BLaER1 (cell line): ENCODE measurements around the gene ERCC8.

ENCODE experiments used
- H3K27ac ChIP-seq: shearing (Covaris generic); formaldehyde crosslinking; 2 replicates; pipeline ENCODE4 v1.8.1; 2022
- H3K27me3 ChIP-seq: shearing (Covaris generic); formaldehyde crosslinking; 2 replicates; pipeline ENCODE4 v1.8.1; 2022
- H3K36me3 ChIP-seq: shearing (Covaris generic); formaldehyde crosslinking; 2 replicates; pipeline ENCODE4 v1.8.1; 2022
- H3K4me1 ChIP-seq: shearing (Covaris generic); formaldehyde crosslinking; 2 replicates; pipeline ENCODE4 v1.8.1; 2022
- H3K4me2 ChIP-seq: shearing (Covaris generic); formaldehyde crosslinking; 2 replicates; pipeline ENCODE4 v1.8.1; 2022
- H3K4me3 ChIP-seq: shearing (Covaris generic); formaldehyde crosslinking; 2 replicates; pipeline ENCODE4 v1.8.1; 2022
- H3K9ac ChIP-seq: shearing (Covaris generic); formaldehyde crosslinking; 2 replicates; pipeline ENCODE4 v1.8.1; 2022
- H3K9me3 ChIP-seq: shearing (Covaris generic); formaldehyde crosslinking; 2 replicates; pipeline ENCODE4 v1.8.1; 2022
- H4K20me1 ChIP-seq: shearing (Covaris generic); formaldehyde crosslinking; 2 replicates; pipeline ENCODE4 v1.8.1; 2022
- Cebpa-rat ChIP-seq: shearing (Covaris generic); IDR thresholded peaks from 2 replicates; pipeline ENCODE4 v1.8.1; 2022

Gene ERCC8

DNA sequence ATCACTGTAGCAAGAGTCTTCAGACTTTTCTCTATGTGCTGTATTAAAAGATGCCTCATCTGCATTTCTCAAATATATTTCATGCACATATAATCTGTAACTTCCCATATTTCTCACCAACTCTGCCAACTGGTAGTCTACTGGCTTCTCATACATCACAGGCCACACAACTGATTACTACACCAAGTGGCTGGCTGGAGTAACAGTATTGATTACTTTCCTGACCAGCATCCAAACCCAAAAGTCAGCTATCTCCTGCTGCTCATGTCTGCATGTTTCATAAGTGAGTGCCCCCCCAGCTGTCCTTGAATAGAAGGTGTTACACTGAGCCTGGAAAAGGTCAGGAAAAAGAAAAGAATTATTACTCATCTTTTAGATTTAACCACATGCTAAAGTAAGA is 17.4 kb downstream of the ERCC8 start:
- Histone ChIP-seq H3K4me1 (no peaks in the 10 kb centered on the region), H3K4me2 (no peak overlapping the region)
- TF ChIP-seq Cebpa-rat, result no peak

GRCh38 chr5:60918466-60918865 is 26.4 kb downstream of the ERCC8 start:
- peaks cover 44% of the 10 kb centered on the region for H3K36me3 ChIP-seq
- no peaks in the 10 kb centered on the region for H3K27me3 ChIP-seq
- H3K4me2 ChIP-seq, result no peak overlapping the region
- no peaks in the 10 kb centered on the region for H3K9me3 ChIP-seq
- no peak overlapping the region for H3K27ac ChIP-seq
- H4K20me1 ChIP-seq, result no peaks in the 10 kb centered on the region
- TF ChIP-seq Cebpa-rat, result no peak
- no peak overlapping the region for H3K9ac ChIP-seq
- no peaks in the 10 kb centered on the region for H3K4me1 ChIP-seq
- H3K4me3 ChIP-seq, result no peak overlapping the region

More for the DNA sequence above, 17.4 kb downstream of the ERCC8 start:
- Histone ChIP-seq H4K20me1 (peaks cover 25% of the 10 kb centered on the region; the same call in 1 of the 2 replicates), H3K27me3 (no peaks in the 10 kb centered on the region), H3K36me3 (peaks cover 30% of the 10 kb centered on the region), H3K4me3 (no peak overlapping the region), H3K27ac (no peak overlapping the region), H3K9me3 (no peaks in the 10 kb centered on the region), H3K9ac (no peak overlapping the region)

- H3K4me3 ChIP-seq, result no peak overlapping the region
- H3K9ac ChIP-seq, result no peak overlapping the region
- H3K4me2 ChIP-seq, result no peak overlapping the region
- no peaks in the 10 kb centered on the region for H3K27me3 ChIP-seq
- no peaks in the 10 kb centered on the region for H4K20me1 ChIP-seq
- no peak for TF ChIP-seq Cebpa-rat
- H3K36me3 ChIP-seq, result peaks cover 39% of the 10 kb centered on the region
- no peaks in the 10 kb centered on the region for H3K9me3 ChIP-seq
- no peaks in the 10 kb centered on the region for H3K4me1 ChIP-seq
- H3K27ac ChIP-seq, result no peak overlapping the region
These were observed 28.2 kb downstream of the ERCC8 start for GRCh38 chr5:60916646-60917045.

DNA sequence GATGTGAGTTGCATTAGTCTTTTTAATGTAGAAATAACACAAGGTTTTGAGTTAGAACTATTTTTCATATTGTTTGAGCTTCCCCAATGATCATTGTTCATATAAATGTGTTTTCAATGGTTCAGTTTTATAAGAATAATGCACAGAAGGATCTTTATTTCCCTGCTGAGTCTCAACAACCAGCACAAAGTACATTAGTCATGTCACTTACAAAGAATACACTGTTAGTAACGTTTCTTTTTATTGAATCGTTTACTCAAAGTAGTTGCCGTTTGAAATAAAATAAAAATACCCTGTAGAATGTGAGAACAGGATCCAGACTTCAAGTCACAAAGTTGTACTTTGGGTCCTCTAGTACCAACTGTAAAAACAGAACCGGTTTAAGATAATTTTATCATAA is 41.5 kb downstream of the ERCC8 start:
- no peaks in the 10 kb centered on the region for H3K4me1 ChIP-seq
- no peak overlapping the region for H3K9ac ChIP-seq
- no peak for TF ChIP-seq Cebpa-rat
- no peak overlapping the region for H3K27ac ChIP-seq
- H3K4me3 ChIP-seq, result no peak overlapping the region
- H3K4me2 ChIP-seq, result no peak overlapping the region
- H4K20me1 ChIP-seq, result no peaks in the 10 kb centered on the region
- no peaks in the 10 kb centered on the region for H3K9me3 ChIP-seq
- H3K27me3 ChIP-seq, result no peaks in the 10 kb centered on the region
- no peaks in the 10 kb centered on the region for H3K36me3 ChIP-seq

DNA sequence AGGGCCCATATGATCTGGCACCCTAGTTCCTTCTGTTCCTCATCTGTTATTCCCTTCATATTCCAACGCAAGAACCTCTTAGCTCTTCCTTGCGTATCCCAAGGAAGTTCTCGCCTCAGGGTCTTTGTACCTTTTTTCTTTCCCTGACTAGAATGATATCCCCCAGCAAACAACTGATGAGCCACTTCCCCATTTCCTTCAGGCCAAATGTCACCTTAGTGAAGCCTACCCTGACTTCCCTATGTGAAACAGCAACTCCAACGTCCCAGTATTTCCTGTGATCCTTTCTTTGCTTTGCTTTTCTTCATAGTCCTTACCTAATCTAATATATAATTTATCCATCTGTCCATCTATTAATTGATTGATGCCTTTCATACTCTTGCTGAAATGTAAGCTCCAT is 47.9 kb downstream of the ERCC8 start:
- H4K20me1 ChIP-seq, result no peaks in the 10 kb centered on the region
- H3K27ac ChIP-seq, result no peak overlapping the region
- H3K36me3 ChIP-seq, result peaks cover 48% of the 10 kb centered on the region
- H3K4me1 ChIP-seq, result no peaks in the 10 kb centered on the region
- no peaks in the 10 kb centered on the region for H3K27me3 ChIP-seq
- H3K9me3 ChIP-seq, result no peaks in the 10 kb centered on the region; the same call in 1 of the 2 replicates
- no peak overlapping the region for H3K4me3 ChIP-seq
- no peak for TF ChIP-seq Cebpa-rat
- H3K9ac ChIP-seq, result no peak overlapping the region
- H3K4me2 ChIP-seq, result no peak overlapping the region

- Histone ChIP-seq H3K4me2 (no peak overlapping the region), H3K4me3 (no peak overlapping the region), H3K9ac (no peak overlapping the region), H3K27me3 (no peaks in the 10 kb centered on the region), H3K36me3 (peaks cover 50% of the 10 kb centered on the region), H3K4me1 (no peaks in the 10 kb centered on the region), H3K27ac (no peak overlapping the region), H4K20me1 (no peaks in the 10 kb centered on the region), H3K9me3 (no peaks in the 10 kb centered on the region; the same call in 1 of the 2 replicates)
- no peak for TF ChIP-seq Cebpa-rat
These were observed 51.3 kb downstream of the ERCC8 start for GRCh38 chr5:60893521-60893920.

GRCh38 chr5:60891667-60892066 is 53.2 kb downstream of the ERCC8 start:
- no peaks in the 10 kb centered on the region for H3K27me3 ChIP-seq
- H3K27ac ChIP-seq, result no peak overlapping the region
- no peak overlapping the region for H3K4me3 ChIP-seq
- H3K4me2 ChIP-seq, result no peak overlapping the region
- H3K9me3 ChIP-seq, result no peaks in the 10 kb centered on the region; the same call in 1 of the 2 replicates
- H3K4me1 ChIP-seq, result no peaks in the 10 kb centered on the region
- H4K20me1 ChIP-seq, result no peaks in the 10 kb centered on the region
- H3K36me3 ChIP-seq, result peaks cover 44% of the 10 kb centered on the region
- no peak for TF ChIP-seq Cebpa-rat
- H3K9ac ChIP-seq, result no peak overlapping the region

- H3K4me2 ChIP-seq, result no peak overlapping the region
- no peak for TF ChIP-seq Cebpa-rat
- H4K20me1 ChIP-seq, result no peaks in the 10 kb centered on the region
- H3K9ac ChIP-seq, result no peak overlapping the region
- H3K27ac ChIP-seq, result no peak overlapping the region
- peaks cover 17% of the 10 kb centered on the region for H3K36me3 ChIP-seq
- H3K9me3 ChIP-seq, result no peaks in the 10 kb centered on the region
- no peak overlapping the region for H3K4me3 ChIP-seq
- H3K27me3 ChIP-seq, result no peaks in the 10 kb centered on the region
- no peaks in the 10 kb centered on the region for H3K4me1 ChIP-seq
These were observed 56.4 kb downstream of the ERCC8 start for GRCh38 chr5:60888359-60889061.

DNA sequence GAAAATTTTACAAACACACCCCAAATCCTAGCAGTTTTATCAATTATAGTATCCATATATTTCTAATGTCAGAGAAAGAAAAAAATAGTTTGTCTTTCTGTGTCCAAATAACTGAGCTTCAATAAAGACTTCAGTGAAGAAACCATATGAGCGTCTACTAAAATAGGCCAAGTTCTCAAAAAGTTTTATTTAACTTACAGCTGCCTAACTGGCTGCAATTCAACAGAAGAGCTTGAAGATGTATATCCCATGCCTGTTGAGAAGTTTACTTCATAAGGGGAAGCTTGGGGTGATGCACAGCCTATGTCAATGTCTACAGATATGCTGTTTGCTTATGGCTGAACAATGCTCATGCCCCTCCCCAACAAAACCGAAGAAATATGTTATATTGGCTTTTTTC is 57.1 kb downstream of the ERCC8 start:
- Histone ChIP-seq H3K36me3 (peaks cover 10% of the 10 kb centered on the region), H3K9ac (no peak overlapping the region), H3K9me3 (no peaks in the 10 kb centered on the region), H3K27ac (no peak overlapping the region), H4K20me1 (no peaks in the 10 kb centered on the region), H3K4me2 (no peak overlapping the region), H3K4me3 (no peak overlapping the region), H3K27me3 (no peaks in the 10 kb centered on the region), H3K4me1 (no peaks in the 10 kb centered on the region)
- TF ChIP-seq Cebpa-rat, result no peak

DNA sequence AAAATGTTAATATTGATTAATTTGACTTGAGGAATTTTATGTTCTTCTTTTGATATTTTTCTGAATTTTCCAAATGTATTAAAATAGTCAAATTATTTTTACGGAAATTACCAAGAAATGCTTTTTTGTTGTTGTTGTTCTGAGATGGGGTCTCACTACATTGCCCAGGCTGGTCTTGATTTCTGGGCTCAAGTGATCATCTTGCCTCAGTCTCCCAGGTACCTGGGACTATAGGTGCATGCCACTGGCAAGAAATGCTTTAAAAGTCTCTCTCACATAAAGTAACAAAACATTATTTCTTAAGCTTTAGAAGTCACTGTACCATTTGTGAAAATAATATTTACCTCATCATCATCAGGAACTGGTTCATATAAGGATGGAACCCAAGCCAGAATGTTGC is 57.8 kb downstream of the ERCC8 start:
- H3K4me2 ChIP-seq, result no peak overlapping the region
- no peak overlapping the region for H3K4me3 ChIP-seq
- no peaks in the 10 kb centered on the region for H3K27me3 ChIP-seq
- no peak overlapping the region for H3K9ac ChIP-seq
- H3K27ac ChIP-seq, result no peak overlapping the region
- TF ChIP-seq Cebpa-rat, result no peak
- H3K4me1 ChIP-seq, result no peaks in the 10 kb centered on the region
- peaks cover 9% of the 10 kb centered on the region; the same call in 1 of the 2 replicates for H3K36me3 ChIP-seq
- H3K9me3 ChIP-seq, result peaks cover 4% of the 10 kb centered on the region; the same call in 1 of the 2 replicates
- no peaks in the 10 kb centered on the region for H4K20me1 ChIP-seq
